ENCODE results near the gene RETREG3.

- TF ChIP-seq POLR2A (IDR thresholded peaks at IDR 0.05), result no peak
- no peak for TF ChIP-seq CTCF (IDR thresholded peaks at IDR 0.05)
Measured at GRCh38 chr17:42537156-42537805, 71.9 kb downstream of the RETREG3 start.
